Vagina (tissue), 2 donors: Measurements from ENCODE around the gene CLEC16A. TPM values are rescaled to one million over a fixed set of nuclear protein-coding genes. Genes with fewer than 3 reads are reported as not detected.

Experiments
- DNase-seq, 2 donors: peaks; one replicate each; pipeline ENCODE4 v3.0.0-alpha.2; 2017; ENCODE audit errors: extremely low spot score in 2 of 2
- H3K27ac ChIP-seq: fragments of 200-600 bp; sonication (generic); one replicate; pipeline ENCODE4 v1.5.1; 2019
- H3K27me3 ChIP-seq: fragments of 200-600 bp; sonication (generic); one replicate; pipeline ENCODE4 v1.5.1; 2019
- H3K36me3 ChIP-seq, 2 donors: fragments of 200-600 bp; sonication (generic); one replicate each; pipeline ENCODE4 v1.5.1; 2017 to 2019
- H3K4me1 ChIP-seq: fragments of 200-600 bp; sonication (generic); one replicate; pipeline ENCODE4 v1.5.1; 2019
- H3K4me3 ChIP-seq, 2 donors: fragments of 200-600 bp; sonication (generic); 1 replicate in 1 of 2; 2 replicates in 1 of 2; pipeline ENCODE4 v1.5.1; 2016 to 2019
- H3K9me3 ChIP-seq: fragments of 200-600 bp; sonication (generic); one replicate; pipeline ENCODE4 v1.5.1; 2019
- CTCF ChIP-seq, 3 experiments: fragments of 450-650 bp in 2 of 3; fragments of 200-600 bp in 1 of 3; sonication (generic) in 1 of 3; IDR thresholded peaks; one replicate each; pipeline ENCODE4 v1.5.1; 2017 to 2019; ENCODE audit warnings: antibody characterized with exemption in 3 of 3, mild to moderate bottlenecking in 2 of 3, moderate library complexity in 2 of 3
- POLR2A ChIP-seq, 2 donors: fragments of 450-650 bp; IDR thresholded peaks; one replicate each; pipeline ENCODE4 v1.6.1; 2017; ENCODE audit warnings: antibody characterized with exemption in 2 of 2, mild to moderate bottlenecking in 2 of 2, moderate library complexity in 2 of 2
- POLR2AphosphoS5 ChIP-seq, 2 donors: sonication (generic); formaldehyde crosslinking; IDR thresholded peaks; one replicate each; pipeline ENCODE4 v1.9.0; 2017; ENCODE audit warnings: antibody characterized with exemption in 2 of 2, mild to moderate bottlenecking in 2 of 2, low read depth in 1 of 2; ENCODE audit not compliant: insufficient read depth in 1 of 2
- intact Hi-C: fragments of 100-400 bp; cut with DNase I; formaldehyde crosslinking; loops from one replicate; pipeline ENCODE4 v1.15.1; 2023
- total RNA-seq: library from RNA; depleted of rRNA; stranded (reverse); fragments of >200 nt; gene quantifications from one replicate; pipeline ENCODE4 v1.2.3, GENCODE V29; 2016

CLEC16A gene
- total RNA-seq, 1 donor from 2014 or later, result 21.6 TPM

GRCh38 chr16:10972819-10973464, 28.6 kb downstream of the CLEC16A start:
- DNase-seq, result no peak
- no peaks in the 10 kb centered on the region for H3K27me3 ChIP-seq
- H3K4me1 ChIP-seq, result peaks cover 9% of the 10 kb centered on the region
- no peak for TF ChIP-seq CTCF (IDR thresholded peaks at IDR 0.05)
- no peak for TF ChIP-seq POLR2AphosphoS5 (IDR thresholded peaks at IDR 0.05; ENCODE audit: insufficient read depth in 1 of 2, low read depth in 1 of 2)
- no peak for TF ChIP-seq POLR2A (IDR thresholded peaks at IDR 0.05)
- no peak overlapping the region for H3K27ac ChIP-seq
- H3K4me3 ChIP-seq, result no peak overlapping the region
- no peaks in the 10 kb centered on the region for H3K9me3 ChIP-seq
- intact Hi-C loops, result loop anchor here (10.0 kb wide), 1 partner anchor 132 kb away; no protein-coding TSS in a partner anchor
- H3K36me3 ChIP-seq, result peaks cover 0 to 14% of the 10 kb centered on the region in 2 donors

GRCh38 chr16:10976634-10977033, 32.3 kb downstream of the CLEC16A start:
- intact Hi-C loops, result loop anchor here (10.0 kb wide), 1 partner anchor 128 kb away; no protein-coding TSS in a partner anchor
- H3K36me3 ChIP-seq, result peaks cover 0 to 7% of the 10 kb centered on the region in 2 donors
- no peak overlapping the region for H3K4me3 ChIP-seq
- DNase-seq, result no peak
- TF ChIP-seq CTCF (IDR thresholded peaks at IDR 0.05) (no peak), POLR2A (IDR thresholded peaks at IDR 0.05) (no peak), POLR2AphosphoS5 (IDR thresholded peaks at IDR 0.05; ENCODE audit: insufficient read depth in 1 of 2, low read depth in 1 of 2) (no peak)
- H3K27ac ChIP-seq, result no peak overlapping the region
- H3K4me1 ChIP-seq, result peaks cover 17% of the 10 kb centered on the region
- no peaks in the 10 kb centered on the region for H3K27me3 ChIP-seq
- H3K9me3 ChIP-seq, result no peaks in the 10 kb centered on the region

GRCh38 chr16:10978124-10978523, 33.8 kb downstream of the CLEC16A start:
- Histone ChIP-seq H3K9me3 (no peaks in the 10 kb centered on the region), H3K4me1 (peaks cover 10% of the 10 kb centered on the region), H3K4me3 (no peak overlapping the region), H3K27ac (no peak overlapping the region), H3K27me3 (no peaks in the 10 kb centered on the region), H3K36me3 (peaks cover 0 to 4% of the 10 kb centered on the region in 2 donors)
- DNase-seq, result no peak
- intact Hi-C loops, result loop anchor here (10.0 kb wide), 1 partner anchor 127 kb away; no protein-coding TSS in a partner anchor
- TF ChIP-seq POLR2AphosphoS5 (IDR thresholded peaks at IDR 0.05; ENCODE audit: insufficient read depth in 1 of 2, low read depth in 1 of 2), result no peak
- TF ChIP-seq CTCF (IDR thresholded peaks at IDR 0.05), result no peak
- TF ChIP-seq POLR2A (IDR thresholded peaks at IDR 0.05), result no peak

- H3K36me3 ChIP-seq, result no peaks in the 10 kb centered on the region
- H3K4me1 ChIP-seq, result peaks cover 10% of the 10 kb centered on the region
- intact Hi-C loops, result loop anchor here (10.0 kb wide), 1 partner anchor 126 kb away; no protein-coding TSS in a partner anchor
- no peaks in the 10 kb centered on the region for H3K27me3 ChIP-seq
- H3K4me3 ChIP-seq, result no peak overlapping the region
- no peak for TF ChIP-seq CTCF (IDR thresholded peaks at IDR 0.05)
- no peak for TF ChIP-seq POLR2A (IDR thresholded peaks at IDR 0.05)
- TF ChIP-seq POLR2AphosphoS5 (IDR thresholded peaks at IDR 0.05; ENCODE audit: insufficient read depth in 1 of 2, low read depth in 1 of 2), result no peak
- no peak for DNase-seq
- H3K9me3 ChIP-seq, result no peaks in the 10 kb centered on the region
- peak overlapping the region; percentile 68 for H3K27ac ChIP-seq
Measured at GRCh38 chr16:10978871-10979446, 34.6 kb downstream of the CLEC16A start.
